CD4-positive, alpha-beta T cell treated with Interferon gamma for 1 hour (primary cell): Measurements from ENCODE around the gene MROH7.

ENCODE experiments used
- DNase-seq: peaks from one replicate; pipeline ENCODE4 v3.0.0-alpha.2; 2020

Gene MROH7

DNA sequence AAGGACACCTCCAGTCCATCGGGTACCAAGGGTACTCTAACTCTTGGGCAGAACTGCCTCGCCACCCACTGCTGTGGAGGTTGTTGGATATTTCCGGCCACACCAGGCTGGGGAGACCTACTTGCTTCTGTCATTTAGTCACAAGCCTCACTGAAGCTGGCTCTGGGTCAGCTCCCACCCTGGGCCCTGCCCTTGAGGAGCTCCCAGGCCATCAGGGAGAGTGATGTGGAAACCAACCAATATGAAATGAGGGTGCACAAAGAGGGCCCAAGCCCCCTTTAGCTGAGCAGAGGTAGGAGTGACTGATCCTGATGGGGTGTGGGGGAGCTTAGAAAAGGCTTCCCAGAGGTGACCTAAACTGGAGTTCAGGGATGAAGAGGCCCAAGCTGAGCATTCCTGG, 103.1 kb downstream of the MROH7 start:
- no peak for DNase-seq

- no peak for DNase-seq
Measured at GRCh38 chr1:54745274-54745673, 103.7 kb downstream of the MROH7 start.

DNA sequence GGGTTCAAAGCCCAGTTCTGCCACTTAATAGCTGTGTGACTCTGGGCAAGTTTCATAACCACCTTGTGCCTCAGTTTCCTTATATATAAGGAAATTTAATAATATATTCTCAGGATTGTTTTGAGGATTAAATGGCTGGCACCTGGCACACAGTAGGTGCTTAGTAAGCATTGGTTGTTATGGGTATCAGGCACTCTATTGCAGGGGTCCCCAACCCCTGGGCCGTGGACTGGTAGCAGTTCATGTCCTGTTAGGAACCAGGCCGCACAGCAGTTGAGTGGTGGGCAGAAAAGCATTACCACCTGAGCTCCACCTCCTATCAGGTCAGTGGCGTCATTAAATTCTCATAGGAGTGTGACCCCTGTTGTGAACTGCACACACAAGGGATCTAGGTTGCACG, 104.3 kb downstream of the MROH7 start:
- DNase-seq, result no peak

- DNase-seq, result no peak
Measured at GRCh38 chr1:54748094-54748835, 106.7 kb downstream of the MROH7 start.

- DNase-seq, result no peak
Measured at GRCh38 chr1:54750596-54750995, 109.0 kb downstream of the MROH7 start.

DNA sequence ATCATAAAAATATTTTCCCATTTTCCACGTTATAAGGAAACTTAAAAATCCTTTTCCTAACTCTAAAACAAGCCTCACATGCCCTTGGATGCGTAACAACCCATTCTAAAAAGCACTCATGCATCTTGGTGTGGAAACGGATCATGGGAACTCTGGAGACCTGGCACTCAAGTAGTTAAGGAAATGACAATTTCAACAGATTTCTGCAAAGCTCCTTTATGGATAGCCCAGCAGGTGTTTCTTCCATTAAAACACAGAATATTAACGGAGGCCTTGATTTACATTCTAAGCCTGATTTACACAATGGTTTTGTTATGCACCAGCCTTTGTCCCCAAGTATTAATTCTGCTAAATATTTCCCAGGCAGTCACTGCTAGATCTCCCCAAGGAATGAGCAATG, 109.8 kb downstream of the MROH7 start:
- DNase-seq, result no peak

GRCh38 chr1:54754045-54754444, 112.5 kb downstream of the MROH7 start:
- no peak for DNase-seq

GRCh38 chr1:54754486-54755285, 113.1 kb downstream of the MROH7 start:
- no peak for DNase-seq

DNA sequence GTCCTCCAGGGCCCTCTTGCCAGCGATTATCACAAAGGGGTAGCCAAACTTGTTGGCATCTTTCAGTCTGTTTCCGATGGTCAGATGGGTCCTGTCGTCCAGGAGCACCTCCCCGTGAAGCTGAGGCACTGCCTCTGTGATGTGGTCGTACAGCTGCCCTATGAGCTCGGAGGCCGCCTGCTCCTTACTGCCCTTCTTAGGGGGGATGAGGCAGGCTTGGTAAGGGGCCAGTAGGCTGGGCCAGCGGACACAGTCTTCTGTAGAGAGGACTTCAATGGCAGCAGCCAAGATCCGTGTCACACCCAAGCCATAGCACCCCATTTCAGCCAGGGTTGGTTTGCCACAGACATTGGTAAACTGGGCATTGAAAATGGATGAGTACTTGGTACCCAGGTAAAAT, 116.2 kb downstream of the MROH7 start:
- DNase-seq, result no peak

- DNase-seq, result no peak
Measured at GRCh38 chr1:54758678-54759348, 117.2 kb downstream of the MROH7 start.
